ENCODE results near the gene PRMT3.
"Not testable (repeated sequence)": the region's sequence is repeated elsewhere in the genome, so short reads cannot be mapped to it uniquely, and the experiment has no call there.

PRMT3 gene

DNA sequence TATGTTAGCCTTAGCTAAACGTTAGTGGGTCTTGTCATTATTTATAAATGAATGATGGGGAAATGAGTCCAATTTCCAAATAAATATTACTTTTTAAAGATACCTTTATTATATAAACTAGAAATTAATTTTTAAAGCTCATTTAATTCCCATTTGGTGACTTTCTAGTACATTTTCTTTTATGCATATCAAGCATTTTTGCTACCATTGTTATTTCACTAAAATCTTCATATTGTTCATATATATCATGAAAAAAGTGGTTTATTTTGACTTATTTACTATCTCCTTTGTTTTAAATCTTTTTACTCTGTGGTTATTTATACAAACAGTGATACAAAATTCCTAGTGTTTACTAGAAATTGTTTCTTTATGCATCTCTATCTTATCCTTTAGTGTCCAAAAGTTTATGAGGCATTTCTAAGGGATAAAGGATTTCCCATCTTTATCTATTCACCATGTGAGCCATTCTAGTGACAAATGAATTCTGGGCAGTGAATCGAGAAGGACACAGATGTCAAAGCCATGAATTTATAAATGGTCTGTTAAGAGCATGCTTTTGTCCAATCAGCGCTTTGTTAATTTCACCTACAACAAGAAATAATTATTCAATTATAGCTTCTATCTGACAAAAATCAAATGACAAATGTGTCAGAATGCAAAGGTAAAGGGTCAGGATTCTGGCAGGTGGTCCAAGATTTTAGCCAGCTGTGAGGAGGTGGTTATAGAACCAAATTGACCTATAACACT lies 70.6 kb downstream of the PRMT3 start:
- Histone ChIP-seq H3K27ac (ENCODE audit: low read depth, low read length) (no peak overlapping the region), H3K4me3 (ENCODE audit: low read depth, low read length) (no peak overlapping the region), H3K4me1 (ENCODE audit: control insufficient read depth, insufficient read depth, low read length) (no peaks in the 10 kb centered on the region), H3K9ac (ENCODE audit: low read depth, low read length) (no peak overlapping the region), H3K9me3 (ENCODE audit: control insufficient read depth, insufficient read depth, low read length) (no peaks in the 10 kb centered on the region), H3K27me3 (ENCODE audit: control insufficient read depth, insufficient read depth, low read length) (no peaks in the 10 kb centered on the region), H3K36me3 (ENCODE audit: control insufficient read depth, insufficient read depth, low read length) (0 out of 2 replicates have a peak, but pooled peaks cover 4% of the 10 kb centered on the region)

DNA sequence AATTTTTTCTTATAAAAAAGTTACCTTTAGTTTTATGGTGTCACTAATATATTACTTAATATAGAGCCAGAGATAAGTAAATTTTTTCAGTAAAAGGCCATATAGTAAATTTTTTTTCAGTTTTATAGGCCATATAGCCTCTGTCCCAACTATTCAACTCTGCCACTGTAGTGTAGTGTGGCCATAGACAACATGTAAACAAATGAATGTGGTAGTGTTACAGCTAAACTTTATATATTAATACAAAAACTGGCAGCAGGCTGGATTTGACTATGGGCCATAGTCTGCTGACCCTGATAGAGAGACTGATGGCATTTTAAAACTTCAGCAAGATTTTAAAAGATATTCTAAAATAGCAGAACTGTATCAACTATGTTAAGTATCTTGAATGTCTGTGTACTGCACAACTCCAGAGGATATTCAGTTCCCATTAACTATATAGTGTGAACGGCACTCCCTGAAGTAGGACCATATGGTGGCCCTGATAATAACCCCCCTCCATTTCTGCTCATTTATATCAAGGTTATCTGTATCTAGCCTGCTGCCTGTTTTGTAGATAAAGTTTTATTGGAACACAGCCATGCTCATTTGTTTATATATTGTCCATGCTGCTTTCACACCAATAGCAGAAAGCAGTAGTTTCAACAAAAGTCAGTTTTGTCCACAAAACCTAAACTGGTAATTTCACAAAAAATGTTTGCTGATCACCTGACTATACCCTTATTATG lies 71.6 kb downstream of the PRMT3 start:
- Histone ChIP-seq H3K9ac (ENCODE audit: low read depth, low read length) (no peak overlapping the region), H3K4me3 (ENCODE audit: low read depth, low read length) (no peak overlapping the region), H3K36me3 (ENCODE audit: control insufficient read depth, insufficient read depth, low read length) (no peaks in the 10 kb centered on the region), H3K9me3 (ENCODE audit: control insufficient read depth, insufficient read depth, low read length) (no peaks in the 10 kb centered on the region), H3K27me3 (ENCODE audit: control insufficient read depth, insufficient read depth, low read length) (no peaks in the 10 kb centered on the region), H3K4me1 (ENCODE audit: control insufficient read depth, insufficient read depth, low read length) (no peaks in the 10 kb centered on the region), H3K27ac (ENCODE audit: low read depth, low read length) (no peak overlapping the region)

DNA sequence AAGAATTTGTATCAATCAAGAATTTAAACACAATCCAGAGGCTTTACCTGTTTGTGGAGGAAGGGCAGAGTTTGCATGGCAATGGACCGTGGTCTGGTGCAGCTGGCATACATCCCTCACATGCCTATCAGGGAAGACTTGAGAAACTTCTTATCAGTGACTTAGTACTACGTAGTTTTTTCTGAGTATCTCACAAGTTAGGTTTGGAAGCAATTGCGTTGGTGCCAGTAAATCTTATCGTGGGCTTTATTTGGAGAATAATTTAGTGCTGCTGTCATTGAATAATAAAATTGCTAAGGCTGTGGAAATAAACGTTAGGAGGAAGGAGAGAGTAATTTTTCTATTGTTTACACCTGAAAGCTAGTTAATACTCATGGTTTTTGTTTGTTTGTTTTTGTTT lies 72.3 kb downstream of the PRMT3 start:
- Histone ChIP-seq H3K9ac (ENCODE audit: low read depth, low read length) (no peak overlapping the region), H3K9me3 (ENCODE audit: control insufficient read depth, insufficient read depth, low read length) (no peaks in the 10 kb centered on the region), H3K27ac (ENCODE audit: low read depth, low read length) (no peak overlapping the region), H3K4me3 (ENCODE audit: low read depth, low read length) (no peak overlapping the region), H3K4me1 (ENCODE audit: control insufficient read depth, insufficient read depth, low read length) (no peaks in the 10 kb centered on the region), H3K36me3 (ENCODE audit: control insufficient read depth, insufficient read depth, low read length) (no peaks in the 10 kb centered on the region), H3K27me3 (ENCODE audit: control insufficient read depth, insufficient read depth, low read length) (no peaks in the 10 kb centered on the region)

DNA sequence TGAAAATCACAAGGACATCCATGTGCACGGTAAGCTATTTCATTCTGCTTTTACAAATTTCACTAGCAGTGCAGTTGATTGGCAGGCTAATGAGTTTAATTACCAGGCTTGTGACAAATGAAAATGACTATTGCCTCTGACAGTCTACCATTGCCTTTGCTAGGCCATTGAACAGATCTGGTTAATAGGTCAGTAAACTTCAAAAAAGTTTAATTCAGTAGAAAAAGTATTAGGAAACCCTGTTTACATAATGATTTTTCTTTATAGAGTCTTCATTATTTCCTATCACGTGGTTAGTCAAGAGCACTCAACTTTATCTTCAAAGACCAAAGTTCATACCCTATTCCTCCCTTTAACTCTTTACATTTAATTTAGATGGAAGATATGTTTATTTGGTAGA lies 77.0 kb downstream of the PRMT3 start:
- Histone ChIP-seq H3K27ac (ENCODE audit: low read depth, low read length) (no peak overlapping the region), H3K9ac (ENCODE audit: low read depth, low read length) (no peak overlapping the region), H3K4me3 (ENCODE audit: low read depth, low read length) (no peak overlapping the region), H3K36me3 (ENCODE audit: control insufficient read depth, insufficient read depth, low read length) (no peaks in the 10 kb centered on the region), H3K4me1 (ENCODE audit: control insufficient read depth, insufficient read depth, low read length) (no peaks in the 10 kb centered on the region), H3K9me3 (ENCODE audit: control insufficient read depth, insufficient read depth, low read length) (no peaks in the 10 kb centered on the region), H3K27me3 (ENCODE audit: control insufficient read depth, insufficient read depth, low read length) (no peaks in the 10 kb centered on the region)

DNA sequence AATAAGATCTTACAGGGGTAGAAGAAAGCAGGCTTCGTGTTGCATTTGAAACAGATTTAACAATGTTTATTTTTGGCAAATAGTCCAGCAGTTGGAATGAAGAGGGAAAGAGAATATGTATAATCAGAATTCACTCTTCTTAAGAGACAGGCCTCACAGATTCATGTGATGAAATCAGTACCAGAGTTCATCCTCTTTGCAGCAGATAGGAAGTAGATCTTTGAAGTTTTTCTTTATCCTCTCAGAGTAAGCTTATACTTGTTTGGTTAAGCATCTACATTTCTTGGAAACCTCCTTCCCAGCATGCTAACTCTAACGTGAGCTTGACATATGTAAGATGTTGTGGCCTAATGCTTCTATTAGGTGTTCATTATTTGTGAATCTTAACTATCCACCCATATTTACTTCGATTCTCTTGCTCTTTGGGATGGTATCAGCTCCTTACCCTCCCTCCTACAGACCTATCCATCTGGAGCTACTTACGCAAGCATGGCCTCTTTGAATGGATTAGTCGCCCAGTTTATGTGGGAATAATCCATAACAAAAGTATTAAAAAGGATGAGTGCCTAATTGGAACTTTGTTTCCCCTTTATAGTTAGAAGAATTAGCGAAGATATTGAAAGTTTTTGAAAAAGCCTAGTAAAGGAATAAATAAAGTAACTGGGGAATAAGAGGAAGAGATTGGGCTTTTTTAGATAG lies 80.1 kb downstream of the PRMT3 start:
- Histone ChIP-seq H3K4me3 (ENCODE audit: low read depth, low read length) (no peak overlapping the region), H3K9ac (ENCODE audit: low read depth, low read length) (no peak overlapping the region), H3K36me3 (ENCODE audit: control insufficient read depth, insufficient read depth, low read length) (no peaks in the 10 kb centered on the region; the same call in 1 of the 2 replicates), H3K4me1 (ENCODE audit: control insufficient read depth, insufficient read depth, low read length) (no peaks in the 10 kb centered on the region), H3K27me3 (ENCODE audit: control insufficient read depth, insufficient read depth, low read length) (no peaks in the 10 kb centered on the region), H3K9me3 (ENCODE audit: control insufficient read depth, insufficient read depth, low read length) (no peaks in the 10 kb centered on the region), H3K27ac (ENCODE audit: low read depth, low read length) (no peak overlapping the region)

DNA sequence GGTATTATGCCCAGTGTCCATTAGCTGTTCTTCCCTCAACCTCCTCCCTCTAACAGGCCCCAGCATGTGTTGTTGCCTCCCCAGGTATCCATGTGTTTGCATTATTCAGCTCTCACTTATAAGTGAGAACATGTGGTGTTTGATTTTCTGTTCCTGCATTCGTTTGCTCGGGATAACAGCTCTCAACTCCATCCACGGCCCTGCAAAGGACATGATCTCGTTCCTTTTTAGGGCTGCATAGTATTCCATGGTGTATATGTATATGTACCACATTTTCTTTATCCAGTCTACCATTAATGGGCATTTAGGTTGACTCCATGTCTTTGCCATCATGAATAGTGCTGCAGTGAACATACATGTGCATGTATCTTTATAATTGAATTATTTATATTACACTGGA lies 82.8 kb downstream of the PRMT3 start:
- no peak overlapping the region for H3K4me3 ChIP-seq (ENCODE audit: low read depth, low read length)
- H3K36me3 ChIP-seq (ENCODE audit: control insufficient read depth, insufficient read depth, low read length), result no peaks in the 10 kb centered on the region; the same call in 1 of the 2 replicates
- no peaks in the 10 kb centered on the region for H3K27me3 ChIP-seq (ENCODE audit: control insufficient read depth, insufficient read depth, low read length)
- H3K4me1 ChIP-seq (ENCODE audit: control insufficient read depth, insufficient read depth, low read length), result peaks cover 18% of the 10 kb centered on the region
- H3K27ac ChIP-seq (ENCODE audit: low read depth, low read length), result no peak overlapping the region
- H3K9ac ChIP-seq (ENCODE audit: low read depth, low read length), result no peak overlapping the region
- no peaks in the 10 kb centered on the region for H3K9me3 ChIP-seq (ENCODE audit: control insufficient read depth, insufficient read depth, low read length)

DNA sequence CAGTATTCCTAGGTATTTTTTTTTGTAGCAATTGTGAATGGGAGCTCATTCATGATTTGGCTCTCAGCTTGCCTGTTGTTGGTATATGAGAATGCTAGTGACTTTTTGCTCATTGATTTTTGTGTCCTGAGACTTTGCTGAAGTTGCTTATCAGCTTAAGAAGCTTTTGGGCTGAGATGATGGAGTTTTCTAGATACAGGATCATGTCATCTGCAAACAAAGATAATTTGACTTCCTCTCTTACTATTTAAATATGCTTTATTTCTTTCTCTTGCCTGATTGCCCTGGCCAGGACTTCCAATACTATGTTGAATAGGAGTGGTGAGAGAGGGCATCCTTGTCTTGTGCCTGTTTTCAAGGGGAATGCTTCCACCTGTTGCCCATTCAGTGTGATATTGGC lies 84.4 kb downstream of the PRMT3 start:
- not testable (repeated sequence) for H3K27me3 ChIP-seq (ENCODE audit: control insufficient read depth, insufficient read depth, low read length); H3K36me3 ChIP-seq (ENCODE audit: control insufficient read depth, insufficient read depth, low read length); H3K9me3 ChIP-seq (ENCODE audit: control insufficient read depth, insufficient read depth, low read length); H3K9ac ChIP-seq (ENCODE audit: low read depth, low read length); H3K4me3 ChIP-seq (ENCODE audit: low read depth, low read length); H3K27ac ChIP-seq (ENCODE audit: low read depth, low read length)
- peaks cover 18% of the 10 kb centered on the region for H3K4me1 ChIP-seq (ENCODE audit: control insufficient read depth, insufficient read depth, low read length)

DNA sequence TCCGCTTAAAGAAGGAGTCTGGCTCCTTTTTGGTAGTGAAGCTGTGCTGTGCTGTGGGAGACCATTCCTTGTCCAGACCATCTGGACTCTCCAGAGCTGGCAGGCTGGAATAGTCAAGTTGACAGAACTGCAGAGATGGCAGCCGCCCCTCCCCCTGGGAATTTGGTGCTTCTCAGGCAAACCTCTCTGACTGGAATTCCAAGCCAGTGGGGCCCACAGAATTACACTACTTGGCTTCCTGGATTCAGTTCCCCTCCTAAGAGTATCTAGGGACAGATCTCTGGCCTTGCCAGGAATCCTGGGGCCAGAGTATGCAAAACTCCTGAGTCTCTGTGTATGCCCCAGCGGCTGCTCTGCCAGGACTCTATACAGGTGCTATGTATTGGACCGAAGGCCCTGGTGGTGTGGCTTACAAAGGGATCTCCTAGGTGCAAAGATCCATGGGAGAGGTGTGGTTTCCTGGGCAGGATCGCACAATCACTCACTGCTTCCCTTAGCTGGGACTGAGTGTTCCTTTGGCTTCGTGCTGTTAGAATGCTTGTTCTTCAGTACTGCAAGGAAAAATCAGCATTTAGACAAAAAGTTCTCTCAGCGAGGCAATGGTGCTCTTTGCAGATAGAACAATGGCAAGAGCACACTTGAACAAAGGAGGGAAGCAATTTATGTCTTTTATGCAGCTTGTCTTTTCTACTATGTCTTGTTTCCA lies 86.8 kb downstream of the PRMT3 start:
- peaks cover 28% of the 10 kb centered on the region for H3K4me1 ChIP-seq (ENCODE audit: control insufficient read depth, insufficient read depth, low read length)
- H3K36me3 ChIP-seq (ENCODE audit: control insufficient read depth, insufficient read depth, low read length), result no peaks in the 10 kb centered on the region; the same call in 1 of the 2 replicates
- peak overlapping the region; percentile 36 for H3K27ac ChIP-seq (ENCODE audit: low read depth, low read length)
- no peak overlapping the region for H3K4me3 ChIP-seq (ENCODE audit: low read depth, low read length)
- no peaks in the 10 kb centered on the region for H3K9me3 ChIP-seq (ENCODE audit: control insufficient read depth, insufficient read depth, low read length)
- H3K27me3 ChIP-seq (ENCODE audit: control insufficient read depth, insufficient read depth, low read length), result no peaks in the 10 kb centered on the region
- H3K9ac ChIP-seq (ENCODE audit: low read depth, low read length), result no peak overlapping the region

DNA sequence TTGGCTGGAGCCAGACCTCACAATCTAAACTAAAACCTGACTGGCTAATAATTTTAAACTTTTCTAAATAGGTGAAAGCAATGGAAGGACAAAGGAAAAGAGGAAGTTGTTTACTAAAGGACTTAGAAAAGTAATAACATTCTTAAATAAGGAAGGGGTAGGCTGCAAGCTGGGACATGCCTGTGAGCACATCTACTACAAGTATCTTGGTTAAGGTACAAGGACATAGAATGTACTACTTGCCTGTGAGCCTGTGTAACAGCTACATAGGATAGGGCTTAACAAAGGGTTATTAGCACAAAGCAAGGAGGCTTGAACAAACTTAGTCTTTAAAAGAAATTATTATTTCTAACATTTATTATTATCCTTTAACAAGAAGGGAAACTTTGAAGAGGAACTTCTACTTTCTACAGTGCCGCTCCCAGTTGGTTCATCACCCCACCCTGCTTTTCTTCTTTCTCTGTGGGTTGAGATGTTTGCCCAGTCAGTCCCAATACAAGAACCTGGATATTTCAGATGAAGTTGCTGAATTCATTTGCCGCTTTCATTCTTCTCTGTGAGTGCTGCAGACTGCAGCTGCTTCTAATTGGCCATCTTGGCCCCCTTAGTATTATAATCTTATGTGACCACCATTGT lies 87.5 kb downstream of the PRMT3 start:
- H3K4me3 ChIP-seq (ENCODE audit: low read depth, low read length), result no peak overlapping the region
- H3K9ac ChIP-seq (ENCODE audit: low read depth, low read length), result no peak overlapping the region
- no peaks in the 10 kb centered on the region; the same call in 1 of the 2 replicates for H3K36me3 ChIP-seq (ENCODE audit: control insufficient read depth, insufficient read depth, low read length)
- H3K4me1 ChIP-seq (ENCODE audit: control insufficient read depth, insufficient read depth, low read length), result peaks cover 28% of the 10 kb centered on the region
- H3K27ac ChIP-seq (ENCODE audit: low read depth, low read length), result peak overlapping the region; percentile 36
- H3K9me3 ChIP-seq (ENCODE audit: control insufficient read depth, insufficient read depth, low read length), result no peaks in the 10 kb centered on the region
- no peaks in the 10 kb centered on the region for H3K27me3 ChIP-seq (ENCODE audit: control insufficient read depth, insufficient read depth, low read length)

DNA sequence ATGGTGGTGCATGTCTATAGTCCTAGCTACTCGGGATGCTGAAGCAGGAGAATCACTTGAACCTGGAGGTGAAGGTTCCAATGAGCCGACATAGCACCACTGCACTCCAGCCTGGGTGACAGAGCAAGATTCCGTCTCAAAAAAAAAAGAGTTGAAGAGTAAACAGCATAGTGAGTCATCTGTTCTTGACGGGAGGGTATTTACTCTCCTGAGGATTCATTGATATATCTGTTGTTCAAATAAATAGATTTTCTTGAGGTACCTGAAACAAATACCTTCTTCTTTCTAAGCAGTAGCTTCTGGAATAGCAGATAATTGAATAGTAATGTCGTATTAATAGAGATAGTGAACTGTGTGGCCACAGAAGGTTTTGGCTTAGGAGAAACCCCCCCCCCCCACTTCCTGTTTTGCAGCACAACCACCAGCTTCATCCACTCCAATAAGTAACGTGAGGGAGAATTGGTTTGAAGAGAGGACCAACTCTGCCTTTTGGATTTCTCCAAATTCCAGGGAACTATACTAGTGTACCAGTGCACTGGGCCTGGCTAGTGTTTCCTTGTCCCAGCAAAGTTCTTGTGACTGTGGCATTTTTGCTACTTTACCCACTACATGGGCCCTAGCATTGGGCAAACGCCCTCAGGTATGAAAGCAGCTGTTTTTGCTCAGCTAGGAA lies 90.0 kb downstream of the PRMT3 start:
- no peaks in the 10 kb centered on the region for H3K27me3 ChIP-seq (ENCODE audit: control insufficient read depth, insufficient read depth, low read length)
- no peaks in the 10 kb centered on the region for H3K9me3 ChIP-seq (ENCODE audit: control insufficient read depth, insufficient read depth, low read length)
- peak overlapping the region; percentile 46 for H3K27ac ChIP-seq (ENCODE audit: low read depth, low read length)
- H3K36me3 ChIP-seq (ENCODE audit: control insufficient read depth, insufficient read depth, low read length), result no peaks in the 10 kb centered on the region
- no peak overlapping the region for H3K9ac ChIP-seq (ENCODE audit: low read depth, low read length)
- peaks cover 28% of the 10 kb centered on the region for H3K4me1 ChIP-seq (ENCODE audit: control insufficient read depth, insufficient read depth, low read length)
- no peak overlapping the region for H3K4me3 ChIP-seq (ENCODE audit: low read depth, low read length)
